NCI-H748 (cell line): ENCODE data around the gene PDK2.

Experiments
- DNase-seq: peaks from one replicate; lab custom pipeline; 2025; ENCODE audit not compliant: unreplicated experiment; lab: John Stamatoyannopoulos, UW

The PDK2 gene

GRCh38 chr17:50148226-50149090 lies 53.3 kb downstream of the PDK2 start:
- peak; percentile 28 for DNase-seq

GRCh38 chr17:50149091-50149416 lies 53.9 kb downstream of the PDK2 start:
- DNase-seq, result no peak

GRCh38 chr17:50149417-50150353 lies 54.5 kb downstream of the PDK2 start:
- peak; percentile 77 for DNase-seq

- DNase-seq, result peak; percentile 60
These were observed 55.3 kb downstream of the PDK2 start, which contains the start of gene PPP1R9B for GRCh38 chr17:50150354-50151040. Gene PPP1R9B, minus strand, starts transcription at chr17:50150677. Its CDS starts 164 bp downstream, at chr17:50150513.

GRCh38 chr17:50151041-50151936 lies 56.1 kb downstream of the PDK2 start:
- DNase-seq, result peak; percentile 89

GRCh38 chr17:50151937-50152547 lies 56.9 kb downstream of the PDK2 start:
- DNase-seq, result peak; percentile 88

- no peak for DNase-seq
These were observed 57.6 kb downstream of the PDK2 start for GRCh38 chr17:50152736-50153135.

- no peak for DNase-seq
These were observed 58.8 kb downstream of the PDK2 start for GRCh38 chr17:50153650-50154575.

- no peak for DNase-seq
These were observed 59.5 kb downstream of the PDK2 start for GRCh38 chr17:50154604-50155003.

GRCh38 chr17:50155115-50155819 lies 60.1 kb downstream of the PDK2 start:
- DNase-seq, result no peak

- DNase-seq, result no peak
These were observed 62.7 kb downstream of the PDK2 start for GRCh38 chr17:50157891-50158290.

- peak; percentile 92 for DNase-seq
These were observed 66.1 kb downstream of the PDK2 start for GRCh38 chr17:50161023-50161910.
